Astrocyte (in vitro differentiated cells and primary cell): Measurements from ENCODE around the gene STAT3. TPM values are rescaled to one million over a fixed set of nuclear protein-coding genes. Genes with fewer than 3 reads are reported as not detected.
A peak's percentile ranks its signal among the peaks of the same experiment; 100 is the strongest.
"Not testable (repeated sequence)": the region's sequence is repeated elsewhere in the genome, so short reads cannot be mapped to it uniquely, and the experiment has no call there.

ENCODE experiments used
- DNase-seq: peaks from one replicate; pipeline ENCODE4 v3.0.0-alpha.2; 2010; ENCODE audit warnings: low read depth
- FAIRE-seq: peaks from 2 replicates; lab custom pipeline; 2011; peaks lifted over from hg19 to GRCh38; lab: Jason Lieb, UNC
- H2AFZ ChIP-seq: 2 replicates; pipeline ENCODE4 v1.6.0; 2012; ENCODE audit warnings: low read depth, low read length, inconsistent platforms
- H3K27ac ChIP-seq: 2 replicates; pipeline ENCODE4 v1.5.1; 2011; ENCODE audit warnings: low read depth, low read length, inconsistent platforms
- H3K27me3 ChIP-seq: 2 replicates; pipeline ENCODE4 v1.6.0; 2011; ENCODE audit warnings: low read length, inconsistent platforms; ENCODE audit not compliant: insufficient read depth
- H3K36me3 ChIP-seq: 2 replicates; pipeline ENCODE4 v1.5.1; 2011; ENCODE audit warnings: low read length, inconsistent platforms; ENCODE audit not compliant: insufficient read depth
- H3K4me1 ChIP-seq: 2 replicates; pipeline ENCODE4 v1.5.1; 2011; ENCODE audit warnings: low read length, inconsistent platforms; ENCODE audit not compliant: insufficient read depth
- H3K4me2 ChIP-seq: 2 replicates; pipeline ENCODE4 v1.6.0; 2012; ENCODE audit warnings: low read length, inconsistent platforms
- H3K4me3 ChIP-seq: 2 replicates; pipeline ENCODE4 v1.5.1; 2011; ENCODE audit warnings: low read depth, mild to moderate bottlenecking, low read length, inconsistent platforms; ENCODE audit not compliant: insufficient read depth
- H3K79me2 ChIP-seq: 2 replicates; pipeline ENCODE4 v1.6.0; 2012; ENCODE audit warnings: mild to moderate bottlenecking, low read length, inconsistent platforms; ENCODE audit not compliant: insufficient read depth
- H3K9ac ChIP-seq: 2 replicates; pipeline ENCODE4 v1.6.0; 2012; ENCODE audit warnings: mild to moderate bottlenecking, low read length, inconsistent platforms
- H3K9me3 ChIP-seq: 2 replicates; pipeline ENCODE4 v1.5.1; 2012; ENCODE audit warnings: low read depth, mild to moderate bottlenecking, low read length, inconsistent platforms; ENCODE audit not compliant: insufficient read depth
- H4K20me1 ChIP-seq: 2 replicates; pipeline ENCODE4 v1.6.0; 2012; ENCODE audit warnings: low read length, inconsistent platforms; ENCODE audit not compliant: insufficient read depth
- H3K27ac Mint-ChIP-seq: one replicate; pipeline ENCODE4 v1.8.0; 2021; ENCODE audit warnings: mild to moderate bottlenecking, mixed read lengths; ENCODE audit not compliant: unreplicated experiment
- H3K27me3 Mint-ChIP-seq: one replicate; pipeline ENCODE4 v1.8.0; 2021; ENCODE audit warnings: low read depth, mixed read lengths; ENCODE audit not compliant: unreplicated experiment
- H3K36me3 Mint-ChIP-seq: one replicate; pipeline ENCODE4 v1.8.0; 2021; ENCODE audit warnings: low read depth, mixed read lengths; ENCODE audit not compliant: unreplicated experiment
- H3K4me1 Mint-ChIP-seq: one replicate; pipeline ENCODE4 v1.8.0; 2021; ENCODE audit warnings: low read depth, mixed read lengths; ENCODE audit not compliant: unreplicated experiment
- H3K4me3 Mint-ChIP-seq: one replicate; pipeline ENCODE4 v1.8.0; 2021; ENCODE audit warnings: mild to moderate bottlenecking, moderate library complexity, mixed read lengths; ENCODE audit not compliant: unreplicated experiment
- H3K9me3 Mint-ChIP-seq: one replicate; pipeline ENCODE4 v1.8.0; 2021; ENCODE audit warnings: mild to moderate bottlenecking, mixed read lengths; ENCODE audit not compliant: unreplicated experiment
- CTCF ChIP-seq: IDR thresholded peaks from 2 replicates; pipeline ENCODE4 v1.5.1; 2011; ENCODE audit warnings: low read depth, mild to moderate bottlenecking, inconsistent platforms, low read length, moderate library complexity; ENCODE audit not compliant: insufficient read depth
- EZH2 ChIP-seq: IDR thresholded peaks from 2 replicates; pipeline ENCODE4 v1.6.1; 2012; ENCODE audit warnings: mild to moderate bottlenecking, low read length, inconsistent platforms; ENCODE audit not compliant: insufficient read depth
- total RNA-seq: library from RNA; stranded (reverse); gene quantifications from 2 replicates; pipeline ENCODE4 v1.2.1, GENCODE V29; 2021

The STAT3 gene
- total RNA-seq, 1 donor from 2014 or later: 145 TPM

GRCh38 chr17:42399948-42400843 is 12.0 kb upstream of the STAT3 start:
- DNase-seq (no peak), FAIRE-seq (no peak)
- Histone ChIP-seq H3K27me3 (no peaks in the 10 kb centered on the region), H3K4me3 (no peak overlapping the region), H4K20me1 (peaks cover 63% of the 10 kb centered on the region), H2AFZ (no peak overlapping the region), H3K79me2 (peaks cover 34% of the 10 kb centered on the region), H3K9ac (no peak overlapping the region), H3K4me1 (peaks cover 10% of the 10 kb centered on the region), H3K4me2 (no peak overlapping the region), H3K36me3 (peaks cover 23% of the 10 kb centered on the region), H3K9me3 (no peaks in the 10 kb centered on the region), H3K27ac (no peak overlapping the region)
- peaks cover 26% of the 10 kb centered on the region for H3K4me1 Mint-ChIP-seq
- no peak overlapping the region for H3K4me3 Mint-ChIP-seq
- H3K9me3 Mint-ChIP-seq: no peaks in the 10 kb centered on the region
- no peaks in the 10 kb centered on the region for H3K27me3 Mint-ChIP-seq
- peaks cover 19% of the 10 kb centered on the region for H3K36me3 Mint-ChIP-seq
- TF ChIP-seq EZH2: no peak
- no peak for TF ChIP-seq CTCF
- peak overlapping the region; percentile 72 for H3K27ac Mint-ChIP-seq

DNA sequence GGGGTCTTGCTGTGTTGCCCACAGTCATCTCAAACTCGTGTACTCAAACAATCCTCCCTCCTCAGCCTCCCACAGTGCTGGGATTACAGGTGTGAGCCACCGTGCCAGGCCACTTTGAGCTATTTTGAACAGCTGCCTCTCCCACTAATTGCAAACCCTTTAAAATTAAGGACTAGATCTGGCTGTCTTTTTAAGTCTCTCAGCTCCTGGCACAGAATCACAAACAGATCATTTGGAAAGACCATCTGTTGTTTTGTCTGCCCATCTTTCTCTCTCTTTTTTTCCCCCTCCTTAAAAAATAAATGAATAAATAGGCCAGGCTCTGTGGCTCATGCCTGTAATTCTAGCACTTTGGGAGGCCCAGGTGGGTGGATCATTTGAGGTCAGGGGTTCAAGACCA is 10.9 kb upstream of the STAT3 start:
- no peak for FAIRE-seq
- no peak overlapping the region for H3K27ac ChIP-seq

GRCh38 chr17:42395601-42396000 is 7.4 kb upstream of the STAT3 start:
- not testable (repeated sequence) for H3K27ac Mint-ChIP-seq, DNase-seq, H3K27me3 Mint-ChIP-seq, H3K36me3 Mint-ChIP-seq, H2AFZ ChIP-seq, H3K4me1 ChIP-seq, FAIRE-seq, H3K9me3 Mint-ChIP-seq, H3K27me3 ChIP-seq, H3K4me2 ChIP-seq, H3K36me3 ChIP-seq, H3K9ac ChIP-seq, H3K79me2 ChIP-seq, H3K4me3 ChIP-seq, H3K9me3 ChIP-seq, H3K27ac ChIP-seq
- H4K20me1 ChIP-seq: peaks cover 21% of the 10 kb centered on the region
- H3K4me1 Mint-ChIP-seq: peaks cover 12% of the 10 kb centered on the region
- peak overlapping the region; percentile 3 for H3K4me3 Mint-ChIP-seq

More for the DNA sequence above, 10.9 kb upstream of the STAT3 start:
- H3K9me3 Mint-ChIP-seq: no peaks in the 10 kb centered on the region
- H3K36me3 ChIP-seq: peaks cover 13% of the 10 kb centered on the region
- TF ChIP-seq EZH2 (no peak), CTCF (no peak)
- H3K79me2 ChIP-seq: peaks cover 23% of the 10 kb centered on the region
- no peaks in the 10 kb centered on the region for H3K27me3 ChIP-seq
- H3K4me3 Mint-ChIP-seq: no peak overlapping the region
- H3K4me3 ChIP-seq: no peak overlapping the region
- H3K4me2 ChIP-seq: no peak overlapping the region
- H3K4me1 ChIP-seq: peaks cover 10% of the 10 kb centered on the region
- peak overlapping the region; percentile 72 for H3K27ac Mint-ChIP-seq
- peaks cover 26% of the 10 kb centered on the region for H3K4me1 Mint-ChIP-seq
- peaks cover 14% of the 10 kb centered on the region for H3K36me3 Mint-ChIP-seq
- peaks cover 52% of the 10 kb centered on the region for H4K20me1 ChIP-seq
- no peak for DNase-seq
- H3K27me3 Mint-ChIP-seq: no peaks in the 10 kb centered on the region
- no peak overlapping the region for H2AFZ ChIP-seq
- no peaks in the 10 kb centered on the region for H3K9me3 ChIP-seq
- H3K9ac ChIP-seq: no peak overlapping the region
